Measurements from ENCODE around the gene CHTOP.

The CHTOP gene

GRCh38 chr1:153588482-153588881 lies 45.4 kb upstream of the CHTOP start:
- no peaks in the 10 kb centered on the region for H3K9me3 ChIP-seq (ENCODE audit: insufficient read depth, low read length)
- no peaks in the 10 kb centered on the region for H3K36me3 ChIP-seq (replicated peaks; ENCODE audit: low read depth, low read length)
- H3K9ac ChIP-seq (ENCODE audit: low read length): peak overlapping the region; percentile 40
- no peaks in the 10 kb centered on the region for H4K20me1 ChIP-seq (ENCODE audit: insufficient read depth, low read length)
- H3K27me3 ChIP-seq (ENCODE audit: low read depth, low read length): no peaks in the 10 kb centered on the region
- H3K27ac ChIP-seq (ENCODE audit: low read length): no peak overlapping the region
- TF ChIP-seq EZH2phosphoT487 (IDR thresholded peaks at IDR 0.05; ENCODE audit: low read depth) (no peak), CTCF (IDR thresholded peaks at IDR 0.05; ENCODE audit: low read depth, low read length) (no peak)
- no peaks in the 10 kb centered on the region for H3K79me2 ChIP-seq (ENCODE audit: low read length)
- peak overlapping the region; percentile 74 for H2AFZ ChIP-seq (ENCODE audit: low read depth, low read length)
- H3K4me2 ChIP-seq (ENCODE audit: low read length): peak overlapping the region; percentile 53
- H3K4me3 ChIP-seq (ENCODE audit: low read length): 0 out of 2 replicates have a peak overlapping the region, but pooled peaks have one; percentile 34
- H3K4me1 ChIP-seq (ENCODE audit: low read length): peaks cover 43% of the 10 kb centered on the region

GRCh38 chr1:153592748-153593147 lies 41.1 kb upstream of the CHTOP start:
- H3K36me3 ChIP-seq (replicated peaks; ENCODE audit: low read depth, low read length): no peaks in the 10 kb centered on the region
- peak overlapping the region; percentile 2; the same call in 1 of the 2 replicates for H3K9ac ChIP-seq (ENCODE audit: low read length)
- H3K9me3 ChIP-seq (ENCODE audit: insufficient read depth, low read length): no peaks in the 10 kb centered on the region
- no peaks in the 10 kb centered on the region for H4K20me1 ChIP-seq (ENCODE audit: insufficient read depth, low read length)
- peak overlapping the region; percentile 0; the same call in 1 of the 2 replicates for H3K4me2 ChIP-seq (ENCODE audit: low read length)
- H2AFZ ChIP-seq (ENCODE audit: low read depth, low read length): peak overlapping the region; percentile 88
- peak overlapping the region; percentile 3; the same call in 1 of the 2 replicates for H3K27ac ChIP-seq (ENCODE audit: low read length)
- H3K27me3 ChIP-seq (ENCODE audit: low read depth, low read length): no peaks in the 10 kb centered on the region
- TF ChIP-seq CTCF (IDR thresholded peaks at IDR 0.05; ENCODE audit: low read depth, low read length): no peak
- H3K4me1 ChIP-seq (ENCODE audit: low read length): peaks cover 37% of the 10 kb centered on the region
- H3K79me2 ChIP-seq (ENCODE audit: low read length): no peaks in the 10 kb centered on the region
- H3K4me3 ChIP-seq (ENCODE audit: low read length): no peak overlapping the region

- Histone ChIP-seq H3K27ac (ENCODE audit: low read length) (peak overlapping the region; percentile 95), H3K27me3 (ENCODE audit: low read depth, low read length) (no peaks in the 10 kb centered on the region), H3K4me1 (ENCODE audit: low read length) (peaks cover 55% of the 10 kb centered on the region), H3K4me3 (ENCODE audit: low read length) (no peak overlapping the region), H3K9me3 (ENCODE audit: insufficient read depth, low read length) (no peaks in the 10 kb centered on the region), H3K4me2 (ENCODE audit: low read length) (peak overlapping the region; percentile 77), H3K9ac (ENCODE audit: low read length) (peak overlapping the region; percentile 87; the same call in 1 of the 2 replicates), H3K36me3 (replicated peaks; ENCODE audit: low read depth, low read length) (no peaks in the 10 kb centered on the region), H4K20me1 (ENCODE audit: insufficient read depth, low read length) (no peaks in the 10 kb centered on the region), H3K79me2 (ENCODE audit: low read length) (no peaks in the 10 kb centered on the region), H2AFZ (ENCODE audit: low read depth, low read length) (no peak overlapping the region)
- TF ChIP-seq CTCF (IDR thresholded peaks at IDR 0.05; ENCODE audit: low read depth, low read length) (no peak), EZH2phosphoT487 (IDR thresholded peaks at IDR 0.05; ENCODE audit: low read depth) (no peak)
These were observed 36.7 kb upstream of the CHTOP start for GRCh38 chr1:153597206-153597605.

GRCh38 chr1:153598309-153599172 lies 35.3 kb upstream of the CHTOP start:
- H3K4me1 ChIP-seq (ENCODE audit: low read length): peaks cover 49% of the 10 kb centered on the region
- H3K4me3 ChIP-seq (ENCODE audit: low read length): peak overlapping the region; percentile 57
- H2AFZ ChIP-seq (ENCODE audit: low read depth, low read length): no peak overlapping the region
- H3K9me3 ChIP-seq (ENCODE audit: insufficient read depth, low read length): no peaks in the 10 kb centered on the region
- H3K4me2 ChIP-seq (ENCODE audit: low read length): peak overlapping the region; percentile 77
- no peaks in the 10 kb centered on the region for H4K20me1 ChIP-seq (ENCODE audit: insufficient read depth, low read length)
- H3K27me3 ChIP-seq (ENCODE audit: low read depth, low read length): no peaks in the 10 kb centered on the region
- H3K36me3 ChIP-seq (replicated peaks; ENCODE audit: low read depth, low read length): no peaks in the 10 kb centered on the region
- H3K79me2 ChIP-seq (ENCODE audit: low read length): no peaks in the 10 kb centered on the region
- peak overlapping the region; percentile 87 for H3K9ac ChIP-seq (ENCODE audit: low read length)
- H3K27ac ChIP-seq (ENCODE audit: low read length): peak overlapping the region; percentile 95
- no peak for TF ChIP-seq CTCF (IDR thresholded peaks at IDR 0.05; ENCODE audit: low read depth, low read length)
- TF ChIP-seq EZH2phosphoT487 (IDR thresholded peaks at IDR 0.05; ENCODE audit: low read depth): no peak
